Measurements from ENCODE around the gene LRP1.

Gene LRP1

DNA sequence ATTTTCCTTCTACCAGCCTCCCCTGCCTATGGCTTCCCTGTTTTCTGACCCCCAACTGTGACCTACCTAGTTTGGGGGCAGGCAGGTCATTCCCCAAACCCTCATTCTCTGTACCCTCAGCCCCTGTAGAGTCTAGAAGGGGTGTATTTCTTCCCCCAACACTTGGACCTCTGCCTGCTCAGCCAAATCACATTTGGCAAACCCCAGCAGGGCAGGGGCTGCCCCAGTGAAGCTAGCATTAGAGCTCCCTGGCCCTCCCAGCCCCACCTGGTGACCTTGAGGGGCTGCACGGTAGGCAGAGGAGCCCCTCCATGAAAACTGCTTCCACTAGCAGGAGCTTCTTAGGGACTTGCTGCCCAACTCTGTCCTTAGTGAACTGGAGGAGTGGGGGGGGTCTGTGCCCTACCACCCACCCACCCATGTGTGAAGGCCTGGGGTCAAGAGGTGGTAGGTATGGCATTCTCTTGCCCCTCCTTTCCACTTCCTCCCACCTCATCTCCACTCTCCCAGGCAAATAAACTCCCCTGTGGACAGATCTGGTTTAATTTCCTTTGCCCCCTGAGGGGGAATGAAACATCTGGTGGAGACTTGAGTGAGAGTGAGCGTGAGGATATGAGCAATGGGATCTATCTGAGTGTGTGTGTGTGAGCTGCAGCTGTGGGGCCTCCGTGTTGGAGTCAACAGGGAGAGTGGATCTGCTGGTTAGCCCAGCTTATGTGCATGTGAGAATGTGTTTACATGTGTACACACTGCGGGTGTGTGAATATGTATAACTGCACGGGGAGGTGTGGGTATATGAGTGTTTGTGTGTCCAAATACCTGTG is 90.0 kb downstream of the LRP1 start:
- TF ChIP-seq, protein P1, sequence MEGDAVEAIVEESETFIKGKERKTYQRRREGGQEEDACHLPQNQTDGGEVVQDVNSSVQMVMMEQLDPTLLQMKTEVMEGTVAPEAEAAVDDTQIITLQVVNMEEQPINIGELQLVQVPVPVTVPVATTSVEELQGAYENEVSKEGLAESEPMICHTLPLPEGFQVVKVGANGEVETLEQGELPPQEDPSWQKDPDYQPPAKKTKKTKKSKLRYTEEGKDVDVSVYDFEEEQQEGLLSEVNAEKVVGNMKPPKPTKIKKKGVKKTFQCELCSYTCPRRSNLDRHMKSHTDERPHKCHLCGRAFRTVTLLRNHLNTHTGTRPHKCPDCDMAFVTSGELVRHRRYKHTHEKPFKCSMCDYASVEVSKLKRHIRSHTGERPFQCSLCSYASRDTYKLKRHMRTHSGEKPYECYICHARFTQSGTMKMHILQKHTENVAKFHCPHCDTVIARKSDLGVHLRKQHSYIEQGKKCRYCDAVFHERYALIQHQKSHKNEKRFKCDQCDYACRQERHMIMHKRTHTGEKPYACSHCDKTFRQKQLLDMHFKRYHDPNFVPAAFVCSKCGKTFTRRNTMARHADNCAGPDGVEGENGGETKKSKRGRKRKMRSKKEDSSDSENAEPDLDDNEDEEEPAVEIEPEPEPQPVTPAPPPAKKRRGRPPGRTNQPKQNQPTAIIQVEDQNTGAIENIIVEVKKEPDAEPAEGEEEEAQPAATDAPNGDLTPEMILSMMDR (IDR thresholded peaks at IDR 0.05) = no peak

GRCh38 chr12:57219205-57219992 is 91.1 kb downstream of the LRP1 start:
- TF ChIP-seq, protein P1 (IDR thresholded peaks at IDR 0.05) = no peak

GRCh38 chr12:57219993-57220754 is 91.9 kb downstream of the LRP1 start:
- TF ChIP-seq, protein P1 (IDR thresholded peaks at IDR 0.05) = no peak

GRCh38 chr12:57220770-57221168 is 92.5 kb downstream of the LRP1 start:
- TF ChIP-seq, protein P1 (IDR thresholded peaks at IDR 0.05) = no peak

DNA sequence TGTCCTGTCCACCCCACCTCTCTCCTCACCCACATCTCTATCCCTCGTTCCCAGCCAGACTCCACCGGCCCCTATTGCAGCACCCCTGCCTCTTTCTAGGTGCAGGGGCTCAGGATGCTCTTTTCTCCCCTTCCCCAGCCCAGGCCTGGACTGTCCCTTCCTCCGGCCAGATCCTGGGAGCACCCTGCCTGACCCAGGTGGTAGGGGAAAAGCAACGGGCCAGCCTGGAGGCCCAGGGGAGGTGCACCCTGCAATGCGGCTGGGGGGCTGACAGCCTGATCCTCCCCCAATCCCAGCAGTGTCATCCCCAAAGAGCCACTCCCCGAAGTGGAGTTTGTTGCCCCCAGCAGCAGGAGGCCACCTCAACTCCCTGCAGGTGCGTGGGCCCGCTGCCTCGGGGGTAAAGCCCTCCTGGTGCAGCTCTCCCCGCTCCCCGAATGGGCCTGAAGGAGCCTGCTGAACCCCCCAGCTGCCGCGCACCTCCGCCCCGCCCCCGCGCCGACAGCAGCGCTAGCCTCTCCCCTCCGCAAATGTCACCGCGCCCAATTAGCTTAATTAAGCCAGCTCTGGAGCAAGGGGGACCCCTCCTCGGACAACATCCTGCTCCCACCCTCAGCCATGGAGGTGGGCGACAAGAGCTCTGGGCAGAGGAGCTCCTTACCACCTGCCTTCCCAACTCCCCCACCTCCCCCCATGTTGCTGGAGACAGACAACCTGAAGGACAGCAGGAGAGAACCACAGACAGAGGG is 93.1 kb downstream of the LRP1 start:
- TF ChIP-seq, protein P1 (IDR thresholded peaks at IDR 0.05) = no peak

GRCh38 chr12:57222286-57223190 is 94.3 kb downstream of the LRP1 start:
- TF ChIP-seq, protein P1 (IDR thresholded peaks at IDR 0.05) = no peak

All from LNCAP (cell line).